ENCODE results near the gene HEXA.

HEXA gene

DNA sequence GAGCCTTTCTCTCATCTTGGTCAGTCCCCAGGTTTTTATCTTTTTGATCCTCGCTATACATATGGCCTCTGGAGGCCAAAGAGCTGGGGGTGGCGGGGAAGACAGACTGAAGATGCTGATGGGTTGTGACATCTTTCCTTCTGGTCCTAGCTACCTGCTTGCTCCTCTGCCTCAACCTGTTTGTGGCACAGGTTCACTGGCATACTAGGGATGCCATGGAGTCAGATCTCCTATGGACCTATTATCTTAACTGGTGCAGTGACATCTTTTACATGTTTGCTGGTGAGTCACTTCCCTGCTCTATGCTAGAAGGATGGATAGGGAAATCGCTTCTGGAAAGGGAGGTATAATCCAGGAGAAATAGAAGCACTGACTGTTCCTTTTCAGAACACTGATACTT is 31.1 kb upstream of the HEXA start:
- H3K27me3 ChIP-seq (replicated peaks; ENCODE audit: insufficient read depth, low read length) = no peaks in the 10 kb centered on the region
- TF ChIP-seq, protein P1, sequence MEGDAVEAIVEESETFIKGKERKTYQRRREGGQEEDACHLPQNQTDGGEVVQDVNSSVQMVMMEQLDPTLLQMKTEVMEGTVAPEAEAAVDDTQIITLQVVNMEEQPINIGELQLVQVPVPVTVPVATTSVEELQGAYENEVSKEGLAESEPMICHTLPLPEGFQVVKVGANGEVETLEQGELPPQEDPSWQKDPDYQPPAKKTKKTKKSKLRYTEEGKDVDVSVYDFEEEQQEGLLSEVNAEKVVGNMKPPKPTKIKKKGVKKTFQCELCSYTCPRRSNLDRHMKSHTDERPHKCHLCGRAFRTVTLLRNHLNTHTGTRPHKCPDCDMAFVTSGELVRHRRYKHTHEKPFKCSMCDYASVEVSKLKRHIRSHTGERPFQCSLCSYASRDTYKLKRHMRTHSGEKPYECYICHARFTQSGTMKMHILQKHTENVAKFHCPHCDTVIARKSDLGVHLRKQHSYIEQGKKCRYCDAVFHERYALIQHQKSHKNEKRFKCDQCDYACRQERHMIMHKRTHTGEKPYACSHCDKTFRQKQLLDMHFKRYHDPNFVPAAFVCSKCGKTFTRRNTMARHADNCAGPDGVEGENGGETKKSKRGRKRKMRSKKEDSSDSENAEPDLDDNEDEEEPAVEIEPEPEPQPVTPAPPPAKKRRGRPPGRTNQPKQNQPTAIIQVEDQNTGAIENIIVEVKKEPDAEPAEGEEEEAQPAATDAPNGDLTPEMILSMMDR (IDR thresholded peaks at IDR 0.05; ENCODE audit: low read length) = no peak
- TF ChIP-seq EZH2 (optimal IDR thresholded peaks at IDR 0.05; ENCODE audit: low read depth, low read length) (no peak), EZH2phosphoT487 (IDR thresholded peaks at IDR 0.05; ENCODE audit: low read length) (no peak)
- DNase-seq = no peak

DNA sequence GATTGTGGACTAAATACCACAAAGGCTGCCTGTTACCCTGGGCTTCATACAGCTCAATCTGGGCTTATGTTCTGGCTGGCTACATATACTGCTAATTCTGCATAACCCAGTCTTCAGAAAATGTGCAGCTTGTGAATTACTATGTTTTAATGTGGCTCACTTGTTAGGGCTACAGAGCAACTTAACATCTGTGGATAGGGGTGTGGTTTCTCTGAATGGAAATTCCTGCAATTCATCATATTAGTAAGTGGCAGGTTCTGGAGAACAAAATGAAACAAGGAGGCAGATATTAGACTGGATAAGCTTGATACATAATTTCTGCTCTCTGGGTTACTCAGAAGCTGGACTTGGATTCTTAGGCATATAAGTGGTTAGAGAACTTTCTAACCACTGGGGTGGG is 29.0 kb upstream of the HEXA start:
- Histone ChIP-seq H4K20me1 (ENCODE audit: insufficient read depth, low read length) (no peaks in the 10 kb centered on the region), H2AFZ (ENCODE audit: low read length) (no peak overlapping the region), H3K36me3 (replicated peaks; ENCODE audit: insufficient read depth, low read length) (no peaks in the 10 kb centered on the region), H3K79me2 (ENCODE audit: low read length) (no peaks in the 10 kb centered on the region), H3K9me2 (replicated peaks; ENCODE audit: insufficient read depth, low read length) (no peaks in the 10 kb centered on the region), H3K27me3 (replicated peaks; ENCODE audit: insufficient read depth, low read length) (no peaks in the 10 kb centered on the region), H3K9ac (ENCODE audit: low read length) (no peak overlapping the region), H3F3A (ENCODE audit: insufficient read depth, low read length) (no peaks in the 10 kb centered on the region), H3K27ac (ENCODE audit: low read length) (no peak overlapping the region), H3K4me2 (ENCODE audit: low read depth, low read length) (no peak overlapping the region), H3K4me1 (ENCODE audit: low read length) (no peaks in the 10 kb centered on the region), H3K4me3 (ENCODE audit: low read length) (no peak overlapping the region), H3K9me3 (replicated peaks; ENCODE audit: insufficient read depth, low read length) (no peaks in the 10 kb centered on the region)
- TF ChIP-seq, protein P1 (IDR thresholded peaks at IDR 0.05; ENCODE audit: low read length) = no peak
- TF ChIP-seq EZH2phosphoT487 (IDR thresholded peaks at IDR 0.05; ENCODE audit: low read length) (no peak), EZH2 (optimal IDR thresholded peaks at IDR 0.05; ENCODE audit: low read depth, low read length) (no peak)
- DNase-seq = no peak

More for the DNA sequence above, 31.1 kb upstream of the HEXA start:
- Histone ChIP-seq H3K9me2 (replicated peaks; ENCODE audit: insufficient read depth, low read length) (no peaks in the 10 kb centered on the region), H3K9ac (ENCODE audit: low read length) (no peak overlapping the region), H3K4me3 (ENCODE audit: low read length) (no peak overlapping the region), H2AFZ (ENCODE audit: low read length) (no peak overlapping the region), H3K27ac (ENCODE audit: low read length) (no peak overlapping the region), H3K9me3 (replicated peaks; ENCODE audit: insufficient read depth, low read length) (no peaks in the 10 kb centered on the region), H3K36me3 (replicated peaks; ENCODE audit: insufficient read depth, low read length) (no peaks in the 10 kb centered on the region), H4K20me1 (ENCODE audit: insufficient read depth, low read length) (no peaks in the 10 kb centered on the region), H3K4me1 (ENCODE audit: low read length) (no peaks in the 10 kb centered on the region), H3K4me2 (ENCODE audit: low read depth, low read length) (no peak overlapping the region), H3K79me2 (ENCODE audit: low read length) (no peaks in the 10 kb centered on the region), H3F3A (ENCODE audit: insufficient read depth, low read length) (no peaks in the 10 kb centered on the region)

DNA sequence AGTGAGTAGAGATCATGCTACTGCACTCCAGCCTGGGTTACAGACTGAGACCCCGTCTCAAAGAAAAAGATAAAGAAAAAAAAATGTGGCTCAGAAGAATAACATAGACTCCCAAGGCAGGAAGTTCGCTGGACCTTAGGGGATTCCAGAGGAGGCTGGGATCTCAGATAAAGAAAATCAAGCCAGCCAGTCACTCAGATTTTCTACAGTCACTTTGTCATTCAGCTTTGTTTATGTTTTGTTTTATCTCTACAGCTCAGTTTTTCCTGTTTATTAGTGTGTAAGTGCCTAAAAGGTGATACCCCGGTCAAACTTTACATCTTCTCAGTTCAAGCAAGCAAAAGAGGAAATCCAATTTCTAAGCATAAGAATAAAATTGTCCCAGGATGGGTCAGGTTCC is 28.5 kb upstream of the HEXA start:
- Histone ChIP-seq H3K79me2 (ENCODE audit: low read length) (no peaks in the 10 kb centered on the region), H3K9me3 (replicated peaks; ENCODE audit: insufficient read depth, low read length) (no peaks in the 10 kb centered on the region), H3K27ac (ENCODE audit: low read length) (no peak overlapping the region), H3K4me3 (ENCODE audit: low read length) (no peak overlapping the region), H3K4me2 (ENCODE audit: low read depth, low read length) (no peak overlapping the region), H3K9ac (ENCODE audit: low read length) (no peak overlapping the region), H3F3A (ENCODE audit: insufficient read depth, low read length) (no peaks in the 10 kb centered on the region), H3K36me3 (replicated peaks; ENCODE audit: insufficient read depth, low read length) (no peaks in the 10 kb centered on the region), H3K9me2 (replicated peaks; ENCODE audit: insufficient read depth, low read length) (no peaks in the 10 kb centered on the region), H3K4me1 (ENCODE audit: low read length) (no peaks in the 10 kb centered on the region), H4K20me1 (ENCODE audit: insufficient read depth, low read length) (no peaks in the 10 kb centered on the region), H2AFZ (ENCODE audit: low read length) (no peak overlapping the region), H3K27me3 (replicated peaks; ENCODE audit: insufficient read depth, low read length) (no peaks in the 10 kb centered on the region)
- no peak for DNase-seq
- TF ChIP-seq EZH2phosphoT487 (IDR thresholded peaks at IDR 0.05; ENCODE audit: low read length) = no peak
- TF ChIP-seq EZH2 (optimal IDR thresholded peaks at IDR 0.05; ENCODE audit: low read depth, low read length) = no peak
- TF ChIP-seq, protein P1 (IDR thresholded peaks at IDR 0.05; ENCODE audit: low read length) = no peak
